ENCODE results near the gene TXNRD2. TPM values are rescaled to one million over a fixed set of nuclear protein-coding genes. Genes with fewer than 3 reads are reported as not detected.

The TXNRD2 gene
- polyA plus RNA-seq, 1 donor from 2014 or later: 4.1 TPM

DNA sequence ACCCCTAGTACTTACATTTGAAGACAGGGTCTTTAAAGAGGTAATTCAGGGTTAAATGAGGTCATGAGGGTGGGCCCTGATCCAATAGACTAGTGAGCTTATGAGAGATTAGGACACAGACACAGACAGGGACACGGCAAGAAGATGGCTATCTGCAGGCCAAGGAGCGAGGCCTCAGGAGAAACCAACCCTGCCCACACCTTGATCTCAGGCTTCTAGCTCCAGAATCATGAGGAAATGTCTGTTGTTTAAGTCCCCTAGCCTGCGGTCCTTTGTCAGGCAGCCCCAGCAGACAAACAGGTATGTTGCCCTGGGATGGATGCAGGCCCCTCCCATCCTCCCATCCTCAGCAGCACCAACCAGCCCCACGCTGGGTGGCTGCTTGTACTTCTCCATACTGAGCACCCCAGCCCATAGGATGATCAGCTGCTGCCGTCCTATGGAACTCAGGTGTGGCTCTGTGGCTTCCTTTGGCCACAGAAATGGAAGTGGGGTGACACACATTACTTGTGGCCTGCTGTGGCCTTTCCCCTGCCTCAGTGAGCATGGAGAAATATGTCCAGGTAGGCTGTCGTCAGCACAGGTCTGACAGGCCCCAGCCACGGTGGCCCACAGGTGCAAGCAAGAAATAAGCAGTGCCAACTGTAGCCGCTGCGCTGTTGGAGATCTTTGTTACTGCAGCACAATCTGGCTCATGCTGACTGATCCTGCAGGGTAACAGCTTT, 94.8 kb downstream of the TXNRD2 start:
- no peaks in the 10 kb centered on the region for H4K20me1 ChIP-seq (ENCODE audit: insufficient read depth)

DNA sequence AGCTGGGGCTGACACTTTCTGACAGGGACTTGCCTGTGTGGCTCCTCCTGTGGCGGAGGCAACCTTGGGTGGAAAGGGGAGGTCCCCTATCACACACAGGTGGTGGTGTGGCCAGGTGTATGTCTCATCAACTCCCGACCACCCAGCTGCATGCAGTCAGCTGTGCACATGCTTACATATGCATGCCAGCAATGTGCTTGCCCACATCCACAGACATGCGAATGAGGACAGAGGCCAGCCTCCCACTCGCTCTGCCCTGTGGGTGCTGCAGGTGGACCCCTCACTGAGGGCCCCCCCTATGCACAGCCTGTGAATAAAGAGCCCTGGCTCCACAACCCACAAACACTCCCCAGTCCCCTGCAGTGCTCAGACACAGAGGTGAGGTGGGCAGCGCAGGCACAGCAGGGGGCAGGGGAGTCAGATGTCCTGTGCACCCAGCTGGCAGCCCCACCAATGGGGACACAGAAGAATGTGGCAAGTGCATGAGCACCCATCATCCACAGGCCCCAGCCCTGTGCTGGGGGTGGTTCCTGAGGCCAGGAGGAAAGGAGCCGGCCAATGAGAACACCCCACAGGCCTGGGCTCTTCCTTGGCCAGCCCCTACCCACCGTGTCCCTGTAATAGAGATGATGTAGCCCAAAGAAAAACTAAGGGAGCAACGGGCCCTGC, 96.4 kb downstream of the TXNRD2 start:
- no peaks in the 10 kb centered on the region for H3K27me3 ChIP-seq (ENCODE audit: insufficient read depth, low read depth, low read length)
- H3K9me2 ChIP-seq (ENCODE audit: insufficient read depth, low read length): no peaks in the 10 kb centered on the region
- no peaks in the 10 kb centered on the region for H4K20me1 ChIP-seq (ENCODE audit: insufficient read depth)
- no peak overlapping the region for H3K4me3 ChIP-seq (ENCODE audit: low read length)
- H3K4me2 ChIP-seq (ENCODE audit: low read length): no peak overlapping the region
- H2AFZ ChIP-seq (ENCODE audit: low read depth, low read length): no peak overlapping the region
- no peaks in the 10 kb centered on the region for H3K9me3 ChIP-seq (ENCODE audit: low read length)
- H3F3A ChIP-seq (ENCODE audit: insufficient read depth, low read length, poor library complexity, severe bottlenecking): no peaks in the 10 kb centered on the region
- no peak overlapping the region for H3K27ac ChIP-seq (ENCODE audit: low read length)
- no peaks in the 10 kb centered on the region for H3K79me2 ChIP-seq (replicated peaks; ENCODE audit: insufficient read depth, low read length)
- H3K36me3 ChIP-seq (ENCODE audit: insufficient read depth, low read length): no peaks in the 10 kb centered on the region
- no peak overlapping the region for H3K9ac ChIP-seq (ENCODE audit: low read length)
- TF ChIP-seq EP300 (conservative IDR thresholded peaks at IDR 0.05; ENCODE audit: poor library complexity, severe bottlenecking) (no peak), RAD21 (conservative IDR thresholded peaks at IDR 0.05) (no peak), POLR2AphosphoS5 (IDR thresholded peaks at IDR 0.05) (no peak), EZH2 (IDR thresholded peaks at IDR 0.05; ENCODE audit: borderline replicate concordance, insufficient read depth, low read length, poor library complexity, severe bottlenecking) (no peak), MXI1 (conservative IDR thresholded peaks at IDR 0.05; ENCODE audit: poor library complexity, severe bottlenecking) (no peak)

More for the DNA sequence above, 94.8 kb downstream of the TXNRD2 start:
- no peaks in the 10 kb centered on the region for H3F3A ChIP-seq (ENCODE audit: insufficient read depth, low read length, poor library complexity, severe bottlenecking)
- no peaks in the 10 kb centered on the region for H3K27me3 ChIP-seq (ENCODE audit: insufficient read depth, low read depth, low read length)
- H3K36me3 ChIP-seq (ENCODE audit: insufficient read depth, low read length): no peaks in the 10 kb centered on the region
- no peaks in the 10 kb centered on the region for H3K79me2 ChIP-seq (replicated peaks; ENCODE audit: insufficient read depth, low read length)
- no peaks in the 10 kb centered on the region for H3K9me2 ChIP-seq (ENCODE audit: insufficient read depth, low read length)
- no peak overlapping the region for H3K4me3 ChIP-seq (ENCODE audit: low read length)
- no peak overlapping the region for H2AFZ ChIP-seq (ENCODE audit: low read depth, low read length)
- no peak overlapping the region for H3K27ac ChIP-seq (ENCODE audit: low read length)
- H3K9me3 ChIP-seq (ENCODE audit: low read length): no peaks in the 10 kb centered on the region
- no peak overlapping the region for H3K4me2 ChIP-seq (ENCODE audit: low read length)
- TF ChIP-seq RAD21 (conservative IDR thresholded peaks at IDR 0.05) (no peak), POLR2AphosphoS5 (IDR thresholded peaks at IDR 0.05) (no peak), TAF1 (IDR thresholded peaks at IDR 0.05; ENCODE audit: low read depth) (no peak), EP300 (conservative IDR thresholded peaks at IDR 0.05; ENCODE audit: poor library complexity, severe bottlenecking) (no peak), MXI1 (conservative IDR thresholded peaks at IDR 0.05; ENCODE audit: poor library complexity, severe bottlenecking) (no peak), CTCF (IDR thresholded peaks at IDR 0.05; ENCODE audit: poor library complexity, severe bottlenecking) (no peak)
- TF ChIP-seq, protein P1, sequence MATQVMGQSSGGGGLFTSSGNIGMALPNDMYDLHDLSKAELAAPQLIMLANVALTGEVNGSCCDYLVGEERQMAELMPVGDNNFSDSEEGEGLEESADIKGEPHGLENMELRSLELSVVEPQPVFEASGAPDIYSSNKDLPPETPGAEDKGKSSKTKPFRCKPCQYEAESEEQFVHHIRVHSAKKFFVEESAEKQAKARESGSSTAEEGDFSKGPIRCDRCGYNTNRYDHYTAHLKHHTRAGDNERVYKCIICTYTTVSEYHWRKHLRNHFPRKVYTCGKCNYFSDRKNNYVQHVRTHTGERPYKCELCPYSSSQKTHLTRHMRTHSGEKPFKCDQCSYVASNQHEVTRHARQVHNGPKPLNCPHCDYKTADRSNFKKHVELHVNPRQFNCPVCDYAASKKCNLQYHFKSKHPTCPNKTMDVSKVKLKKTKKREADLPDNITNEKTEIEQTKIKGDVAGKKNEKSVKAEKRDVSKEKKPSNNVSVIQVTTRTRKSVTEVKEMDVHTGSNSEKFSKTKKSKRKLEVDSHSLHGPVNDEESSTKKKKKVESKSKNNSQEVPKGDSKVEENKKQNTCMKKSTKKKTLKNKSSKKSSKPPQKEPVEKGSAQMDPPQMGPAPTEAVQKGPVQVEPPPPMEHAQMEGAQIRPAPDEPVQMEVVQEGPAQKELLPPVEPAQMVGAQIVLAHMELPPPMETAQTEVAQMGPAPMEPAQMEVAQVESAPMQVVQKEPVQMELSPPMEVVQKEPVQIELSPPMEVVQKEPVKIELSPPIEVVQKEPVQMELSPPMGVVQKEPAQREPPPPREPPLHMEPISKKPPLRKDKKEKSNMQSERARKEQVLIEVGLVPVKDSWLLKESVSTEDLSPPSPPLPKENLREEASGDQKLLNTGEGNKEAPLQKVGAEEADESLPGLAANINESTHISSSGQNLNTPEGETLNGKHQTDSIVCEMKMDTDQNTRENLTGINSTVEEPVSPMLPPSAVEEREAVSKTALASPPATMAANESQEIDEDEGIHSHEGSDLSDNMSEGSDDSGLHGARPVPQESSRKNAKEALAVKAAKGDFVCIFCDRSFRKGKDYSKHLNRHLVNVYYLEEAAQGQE (IDR thresholded peaks at IDR 0.05; ENCODE audit: borderline replicate concordance): no peak
- no peak overlapping the region for H3K9ac ChIP-seq (ENCODE audit: low read length)
